Measurements from ENCODE around the gene FGFR3. TPM values are rescaled to one million over a fixed set of nuclear protein-coding genes. Genes with fewer than 3 reads are reported as not detected.
A peak's percentile ranks its signal among the peaks of the same experiment; 100 is the strongest.

The FGFR3 gene
- total RNA-seq, 4 donors from 2014 or later = 0.78 to 5.1 (median 1.6) TPM

GRCh38 chr4:1778642-1779392 lies 14.3 kb upstream of the FGFR3 start:
- H3K27me3 ChIP-seq = no peaks in the 10 kb centered on the region
- H3K9me3 ChIP-seq = no peaks in the 10 kb centered on the region
- intact Hi-C loops (cut with DNase I) = no loop called here
- no peak for DNase-seq
- H3K4me3 ChIP-seq (replicated peaks in 1 of 3) = no peak overlapping the region
- peaks cover 3 to 14% of the 10 kb centered on the region in 2 donors for H3K4me1 ChIP-seq
- H3K27ac ChIP-seq = no peak overlapping the region
- WGBS, 2 donors = 85 to 93% methylated on average over 12 to 13 of the region's 18 CpGs
- no peaks in the 10 kb centered on the region for H3K36me3 ChIP-seq
- TF ChIP-seq CTCF (IDR thresholded peaks at IDR 0.05) = no peak
- TF ChIP-seq POLR2A (IDR thresholded peaks at IDR 0.05) = no peak

DNA sequence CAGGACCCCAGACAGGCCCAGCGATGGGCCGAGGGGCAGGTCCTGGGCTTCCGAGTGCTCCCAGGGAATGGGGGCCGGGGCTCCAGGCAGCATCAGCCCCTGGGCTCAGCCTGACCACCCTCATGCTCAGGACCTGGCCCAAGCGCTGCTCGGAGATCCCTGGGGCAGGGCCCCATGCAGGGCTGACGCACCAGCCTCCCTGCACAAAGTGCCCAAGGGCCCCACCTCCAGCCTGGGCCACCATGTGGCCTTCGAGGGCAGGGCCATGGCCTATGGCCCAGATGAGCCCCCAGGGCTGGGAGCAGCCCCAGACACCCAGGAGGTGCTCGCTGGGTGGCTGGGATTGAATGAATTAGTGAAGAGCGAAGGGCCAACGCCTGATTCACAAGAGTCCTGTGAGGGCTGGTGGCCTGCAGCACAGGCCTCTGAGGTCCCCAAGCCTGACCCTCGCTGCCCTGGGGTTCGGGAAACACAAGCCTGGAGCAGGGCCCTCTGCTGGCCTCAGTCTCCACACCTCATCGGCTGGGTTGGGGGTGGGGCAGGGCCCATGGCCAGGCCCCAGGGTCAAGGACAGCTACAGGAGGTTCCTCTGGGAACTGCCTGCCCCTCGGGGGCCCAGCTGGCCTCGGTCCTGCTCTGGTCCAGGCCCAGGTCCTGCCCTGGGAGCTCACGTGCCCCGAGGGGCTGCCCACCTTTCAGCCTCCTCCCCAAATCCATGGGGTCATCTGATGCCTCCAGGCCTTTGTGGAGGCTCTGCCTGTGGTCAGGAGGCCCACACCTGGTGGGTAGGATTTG lies 13.3 kb upstream of the FGFR3 start:
- TF ChIP-seq POLR2A (IDR thresholded peaks at IDR 0.05) (no peak), CTCF (IDR thresholded peaks at IDR 0.05) (no peak)
- no peaks in the 10 kb centered on the region for H3K27me3 ChIP-seq
- H3K9me3 ChIP-seq = no peaks in the 10 kb centered on the region
- WGBS, 2 donors = 70 to 91% methylated on average over 4 to 9 of the region's 18 CpGs
- H3K4me1 ChIP-seq = peaks cover 3 to 24% of the 10 kb centered on the region in 2 donors
- no peak overlapping the region for H3K4me3 ChIP-seq (replicated peaks in 1 of 3)
- intact Hi-C loops (cut with DNase I) = no loop called here
- no peak for DNase-seq
- H3K27ac ChIP-seq = no peak overlapping the region
- no peaks in the 10 kb centered on the region for H3K36me3 ChIP-seq

- no peaks in the 10 kb centered on the region for H3K36me3 ChIP-seq
- peaks cover 3 to 26% of the 10 kb centered on the region in 2 donors for H3K4me1 ChIP-seq
- H3K27ac ChIP-seq = no peak overlapping the region
- TF ChIP-seq CTCF (IDR thresholded peaks at IDR 0.05) (no peak), POLR2A (IDR thresholded peaks at IDR 0.05) (no peak)
- intact Hi-C loops (cut with DNase I) = no loop called here
- H3K9me3 ChIP-seq = no peaks in the 10 kb centered on the region
- no peak overlapping the region for H3K4me3 ChIP-seq (replicated peaks in 1 of 3)
- 83 to 88% methylated on average over 14 of the region's 14 CpGs for WGBS, 2 donors
- no peaks in the 10 kb centered on the region for H3K27me3 ChIP-seq
- DNase-seq = no peak
These were observed 12.7 kb upstream of the FGFR3 start for GRCh38 chr4:1780435-1780834.

- Histone ChIP-seq H3K4me3 (replicated peaks in 1 of 3) (no peak overlapping the region), H3K36me3 (no peaks in the 10 kb centered on the region), H3K4me1 (peaks cover 1 to 21% of the 10 kb centered on the region in 2 donors), H3K9me3 (no peaks in the 10 kb centered on the region), H3K27ac (no peak overlapping the region), H3K27me3 (no peaks in the 10 kb centered on the region)
- TF ChIP-seq POLR2A (IDR thresholded peaks at IDR 0.05) = no peak
- TF ChIP-seq CTCF (IDR thresholded peaks at IDR 0.05) = no peak
- WGBS, 2 donors = 69 to 80% methylated on average over 4 to 7 of the region's 10 CpGs
- intact Hi-C loops (cut with DNase I) = no loop called here
- DNase-seq = no peak
These were observed 10.1 kb upstream of the FGFR3 start for GRCh38 chr4:1783015-1783414.

DNA sequence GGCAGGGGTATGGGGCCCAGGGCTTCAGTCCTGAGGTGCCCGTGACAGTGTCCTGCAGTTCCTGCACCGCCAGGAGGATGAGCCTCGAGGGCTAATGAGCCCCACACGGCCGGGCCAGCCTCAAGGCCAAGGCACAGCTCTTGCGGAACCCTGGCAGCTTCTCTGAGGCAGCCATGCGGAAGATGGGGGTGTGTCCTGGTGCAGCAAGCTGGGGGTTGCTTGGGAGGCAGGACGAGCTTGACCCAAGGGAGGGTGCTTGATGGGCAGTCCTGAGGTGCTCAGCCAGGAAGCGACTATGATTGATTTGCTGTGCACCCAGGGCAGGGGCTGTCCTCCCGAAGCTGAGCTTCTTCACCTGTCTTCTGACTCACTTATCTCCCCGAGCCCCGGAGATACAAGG lies 9.1 kb upstream of the FGFR3 start:
- Histone ChIP-seq H3K4me3 (replicated peaks in 1 of 3) (no peak overlapping the region), H3K9me3 (no peaks in the 10 kb centered on the region), H3K27me3 (no peaks in the 10 kb centered on the region), H3K4me1 (peaks cover 0 to 15% of the 10 kb centered on the region in 2 donors), H3K36me3 (no peaks in the 10 kb centered on the region), H3K27ac (no peak overlapping the region)
- peak; percentile 73 for DNase-seq
- 45 to 70% methylated on average over 6 to 10 of the region's 12 CpGs for WGBS, 2 donors
- TF ChIP-seq POLR2A (IDR thresholded peaks at IDR 0.05) (no peak), CTCF (IDR thresholded peaks at IDR 0.05) (no peak)
- intact Hi-C loops (cut with DNase I) = no loop called here

Data from thyroid gland (tissue), 4 donors.